Gastrocnemius medialis (tissue), 4 donors: Measurements from ENCODE around the gene MRPL43.

Source experiments
- CTCF ChIP-seq, 5 experiments: fragments of 450-650 bp in 3 of 5; fragments of 200-600 bp in 2 of 5; sonication (generic) in 2 of 5; IDR thresholded peaks in 4 of 5; conservative IDR thresholded peaks in 1 of 5; 1 replicate in 4 of 5; 2 replicates in 1 of 5; pipeline ENCODE4 v1.5.1; 2016 to 2019; ENCODE audit warnings: antibody characterized with exemption in 5 of 5, mild to moderate bottlenecking in 3 of 5, moderate library complexity in 3 of 5
- POLR2A ChIP-seq, 2 donors: fragments of 450-650 bp; IDR thresholded peaks; one replicate each; pipeline ENCODE4 v1.6.1; 2017; ENCODE audit warnings: antibody characterized with exemption in 2 of 2, mild to moderate bottlenecking in 2 of 2, moderate library complexity in 2 of 2

GRCh38 chr10:101003639-101004206 is 16.4 kb upstream of the MRPL43 start:
- TF ChIP-seq CTCF (IDR thresholded peaks at IDR 0.05 in 4 of 5, conservative IDR thresholded peaks at IDR 0.05 in 1 of 5), result no peak
- no peak for TF ChIP-seq POLR2A (IDR thresholded peaks at IDR 0.05)
